Measurements from ENCODE around the gene DZIP1. TPM values are rescaled to one million over a fixed set of nuclear protein-coding genes. Genes with fewer than 3 reads are reported as not detected.
"Not testable (repeated sequence)": the region's sequence is repeated elsewhere in the genome, so short reads cannot be mapped to it uniquely, and the experiment has no call there.

DZIP1 gene
- not detected for total RNA-seq
- not detected for polyA plus RNA-seq
- total RNA-seq, result not detected

- H3K4me3 ChIP-seq (ENCODE audit: low read length), result no peak within 1 kb of the TSS
- Mint-ChIP-seq H3K4me1 (peaks cover 0 to 19% (median 10%) of the 10 kb centered on the region in 7 donors), H3K36me3 (peaks cover 0 to 3% (median 0%) of the 10 kb centered on the region in 5 donors), H3K27ac (no peak within 1 kb of the TSS), H3K4me3 (peak within 1 kb of the TSS; percentile 45 to 78 (median 66)), H3K9me3 (no peaks in the 10 kb centered on the region), H3K27me3 (peaks cover 33 to 62% (median 41%) of the 10 kb centered on the region in 5 donors)
- ATAC-seq (no peak), DNase-seq (peak in 1 of 9 donors; percentile 30)
- H3K27me3 ChIP-seq (ENCODE audit: control insufficient read depth in 2 of 2, insufficient read depth in 2 of 2, low read length in 2 of 2), result peaks cover 3% of the 10 kb centered on the region in 2 donors
- no peaks in the 10 kb centered on the region for H3K36me3 ChIP-seq (ENCODE audit: control insufficient read depth in 2 of 3, insufficient read depth in 3 of 3, low read length in 3 of 3)
- ChIA-PET CTCF (no interaction called here), POLR2A (no interaction called here)
- H3K9me3 ChIP-seq (ENCODE audit: control insufficient read depth in 2 of 3, low read length in 3 of 3), result no peaks in the 10 kb centered on the region
- no peaks in the 10 kb centered on the region for H3K4me1 ChIP-seq (ENCODE audit: control insufficient read depth in 2 of 2, insufficient read depth in 2 of 2, low read length in 2 of 2)
- intact Hi-C loops (cut with micrococcal nuclease), result loop anchor here in 1 of 2 donors (5.0 kb wide), 1 partner anchor 33 kb away; the partner anchor contains the start of gene DNAJC3
- H3K27ac ChIP-seq (ENCODE audit: low read depth, low read length), result no peak within 1 kb of the TSS
Measured at GRCh38 chr13:95644601-95645052, at the start of gene DZIP1. Gene DZIP1 (minus strand): TSS chr13:95644706. CDS start chr13:95642029, 2,677 bp downstream.

- intact Hi-C loops (cut with micrococcal nuclease), result not testable (repeated sequence)
Measured at GRCh38 chr13:95690986-95691385, 46.5 kb upstream of the DZIP1 start.

GRCh38 chr13:95689582-95689926 lies 45.0 kb upstream of the DZIP1 start:
- H3K27ac ChIP-seq (ENCODE audit: low read depth, low read length), result no peak overlapping the region
- no peaks in the 10 kb centered on the region for H3K27me3 Mint-ChIP-seq
- ChIA-PET POLR2A (interaction anchor here (0.7 kb wide), 1 partner anchor 19 kb away, joined by 3 read pairs; no protein-coding TSS in a partner anchor), CTCF (no interaction called here)
- H3K36me3 ChIP-seq (ENCODE audit: control insufficient read depth in 2 of 3, insufficient read depth in 3 of 3, low read length in 3 of 3), result no peaks in the 10 kb centered on the region
- DNase-seq (no peak), ATAC-seq (no peak)
- peak overlapping the region in 6 of 10 donors; percentile 1 to 37 (median 19) for H3K4me3 Mint-ChIP-seq
- peaks cover 5 to 46% (median 41%) of the 10 kb centered on the region in 5 donors for H3K36me3 Mint-ChIP-seq
- H3K4me3 ChIP-seq (ENCODE audit: low read length), result no peak overlapping the region
- intact Hi-C loops (cut with micrococcal nuclease), result loop anchor here in 1 of 2 donors (1.0 kb wide), 1 partner anchor 28 kb away; no protein-coding TSS in a partner anchor
- H3K4me1 Mint-ChIP-seq, result peaks cover 27 to 52% (median 45%) of the 10 kb centered on the region in 7 donors
- H3K4me1 ChIP-seq (ENCODE audit: control insufficient read depth in 2 of 2, insufficient read depth in 2 of 2, low read length in 2 of 2), result peaks cover 4 to 11% of the 10 kb centered on the region in 2 donors
- peaks cover 0 to 13% (median 0%) of the 10 kb centered on the region in 3 experiments for H3K9me3 ChIP-seq (ENCODE audit: control insufficient read depth in 2 of 3, low read length in 3 of 3)
- peak overlapping the region in 4 of 9 donors; percentile 6 to 52 (median 22) for H3K27ac Mint-ChIP-seq
- H3K9me3 Mint-ChIP-seq, result peaks cover 2 to 51% (median 24%) of the 10 kb centered on the region in 11 donors
- no peaks in the 10 kb centered on the region for H3K27me3 ChIP-seq (ENCODE audit: control insufficient read depth in 2 of 2, insufficient read depth in 2 of 2, low read length in 2 of 2)

More at GRCh38 chr13:95690986-95691385, 46.5 kb upstream of the DZIP1 start:
- CTCF ChIA-PET; H3K4me3 ChIP-seq (ENCODE audit: low read length); H3K27ac Mint-ChIP-seq; DNase-seq; H3K27ac ChIP-seq (ENCODE audit: low read depth, low read length); H3K4me3 Mint-ChIP-seq; H3K27me3 Mint-ChIP-seq; ATAC-seq; H3K27me3 ChIP-seq (ENCODE audit: control insufficient read depth in 2 of 2, insufficient read depth in 2 of 2, low read length in 2 of 2); POLR2A ChIA-PET; H3K36me3 ChIP-seq (ENCODE audit: control insufficient read depth in 2 of 3, insufficient read depth in 3 of 3, low read length in 3 of 3): not testable (repeated sequence)
- Histone ChIP-seq H3K9me3 (ENCODE audit: control insufficient read depth in 2 of 3, low read length in 3 of 3) (peaks cover 0 to 12% (median 0%) of the 10 kb centered on the region in 3 experiments), H3K4me1 (ENCODE audit: control insufficient read depth in 2 of 2, insufficient read depth in 2 of 2, low read length in 2 of 2) (peaks cover 4 to 11% of the 10 kb centered on the region in 2 donors)
- H3K4me1 Mint-ChIP-seq, result peaks cover 27 to 38% (median 35%) of the 10 kb centered on the region in 7 donors
- H3K36me3 Mint-ChIP-seq, result peaks cover 5 to 35% (median 30%) of the 10 kb centered on the region in 5 donors
- H3K9me3 Mint-ChIP-seq, result peaks cover 2 to 37% (median 22%) of the 10 kb centered on the region in 11 donors

- CTCF ChIA-PET; POLR2A ChIA-PET; ATAC-seq; H3K27me3 ChIP-seq (ENCODE audit: control insufficient read depth in 2 of 2, insufficient read depth in 2 of 2, low read length in 2 of 2); H3K4me3 ChIP-seq (ENCODE audit: low read length); intact Hi-C loops (cut with micrococcal nuclease); H3K27me3 Mint-ChIP-seq; H3K36me3 ChIP-seq (ENCODE audit: control insufficient read depth in 2 of 3, insufficient read depth in 3 of 3, low read length in 3 of 3); H3K27ac ChIP-seq (ENCODE audit: low read depth, low read length); DNase-seq: not testable (repeated sequence)
- Mint-ChIP-seq H3K4me1 (peaks cover 48 to 96% (median 83%) of the 10 kb centered on the region in 7 donors), H3K4me3 (peak overlapping the region in 2 of 10 donors; percentile 2 to 28), H3K36me3 (peaks cover 11 to 65% (median 58%) of the 10 kb centered on the region in 5 donors), H3K27ac (peak overlapping the region in 1 of 9 donors; percentile 14), H3K9me3 (peaks cover 2 to 57% (median 26%) of the 10 kb centered on the region in 11 donors)
- Histone ChIP-seq H3K9me3 (ENCODE audit: control insufficient read depth in 2 of 3, low read length in 3 of 3) (peaks cover 0 to 13% (median 0%) of the 10 kb centered on the region in 3 experiments), H3K4me1 (ENCODE audit: control insufficient read depth in 2 of 2, insufficient read depth in 2 of 2, low read length in 2 of 2) (peaks cover 6 to 11% of the 10 kb centered on the region in 2 donors)
Measured at GRCh38 chr13:95684960-95685359, 40.5 kb upstream of the DZIP1 start.

- no peak for DNase-seq
- Histone ChIP-seq H3K9me3 (ENCODE audit: control insufficient read depth in 2 of 3, low read length in 3 of 3) (peaks cover 0 to 13% (median 0%) of the 10 kb centered on the region in 3 experiments), H3K27ac (ENCODE audit: low read depth, low read length) (no peak overlapping the region), H3K4me3 (ENCODE audit: low read length) (no peak overlapping the region), H3K4me1 (ENCODE audit: control insufficient read depth in 2 of 2, insufficient read depth in 2 of 2, low read length in 2 of 2) (peaks cover 9 to 12% of the 10 kb centered on the region in 2 donors), H3K36me3 (ENCODE audit: control insufficient read depth in 2 of 3, insufficient read depth in 3 of 3, low read length in 3 of 3) (no peaks in the 10 kb centered on the region), H3K27me3 (ENCODE audit: control insufficient read depth in 2 of 2, insufficient read depth in 2 of 2, low read length in 2 of 2) (no peaks in the 10 kb centered on the region)
- Mint-ChIP-seq H3K9me3 (peaks cover 2 to 52% (median 22%) of the 10 kb centered on the region in 11 donors), H3K27ac (peak overlapping the region in 1 of 9 donors; percentile 22), H3K36me3 (peaks cover 9 to 61% (median 54%) of the 10 kb centered on the region in 5 donors), H3K4me3 (peak overlapping the region in 4 of 10 donors; percentile 4 to 20 (median 12)), H3K4me1 (peaks cover 51 to 96% (median 85%) of the 10 kb centered on the region in 7 donors), H3K27me3 (no peaks in the 10 kb centered on the region)
- ChIA-PET CTCF (no interaction called here), POLR2A (no interaction called here)
- no peak for ATAC-seq
- intact Hi-C loops (cut with micrococcal nuclease), result no loop called here
Measured at GRCh38 chr13:95684418-95684817, 39.9 kb upstream of the DZIP1 start.

- Histone ChIP-seq H3K4me1 (ENCODE audit: control insufficient read depth in 2 of 2, insufficient read depth in 2 of 2, low read length in 2 of 2) (peaks cover 25% of the 10 kb centered on the region in 2 donors), H3K4me3 (ENCODE audit: low read length) (no peak overlapping the region), H3K9me3 (ENCODE audit: control insufficient read depth in 2 of 3, low read length in 3 of 3) (no peaks in the 10 kb centered on the region), H3K36me3 (ENCODE audit: control insufficient read depth in 2 of 3, insufficient read depth in 3 of 3, low read length in 3 of 3) (peaks cover 0 to 3% (median 0%) of the 10 kb centered on the region in 3 experiments), H3K27me3 (ENCODE audit: control insufficient read depth in 2 of 2, insufficient read depth in 2 of 2, low read length in 2 of 2) (no peaks in the 10 kb centered on the region), H3K27ac (ENCODE audit: low read depth, low read length) (no peak overlapping the region)
- DNase-seq (no peak), ATAC-seq (no peak)
- H3K4me1 Mint-ChIP-seq, result peaks cover 55 to 88% (median 79%) of the 10 kb centered on the region in 7 donors
- H3K27ac Mint-ChIP-seq, result peak overlapping the region in 6 of 9 donors; percentile 0 to 76 (median 33)
- intact Hi-C loops (cut with micrococcal nuclease), result loop anchor here (5.0 kb wide), 8 partner anchors 37 to 1543 kb away; partner anchors contain the start of genes DZIP1 (in 1 of the 2) and MBNL2 (in 1 of the 2)
- peaks cover 0 to 16% (median 5%) of the 10 kb centered on the region in 11 donors for H3K9me3 Mint-ChIP-seq
- POLR2A ChIA-PET, result no interaction called here
- H3K4me3 Mint-ChIP-seq, result peak overlapping the region in 6 of 10 donors; percentile 24 to 99 (median 90)
- CTCF ChIA-PET, result no interaction called here
- H3K27me3 Mint-ChIP-seq, result no peaks in the 10 kb centered on the region
- H3K36me3 Mint-ChIP-seq, result peaks cover 5 to 30% (median 20%) of the 10 kb centered on the region in 5 donors
Measured at GRCh38 chr13:95679722-95680121, 35.2 kb upstream of the DZIP1 start.

All from naive thymus-derived CD4-positive, alpha-beta T cell (primary cell).